EH (cell line): ENCODE results near the gene DTX1.
"Not testable (repeated sequence)": the region's sequence is repeated elsewhere in the genome, so short reads cannot be mapped to it uniquely, and the experiment has no call there.

Experiments
- DNase-seq: peaks from one replicate; pipeline ENCODE4 v3.0.0-alpha.2; 2015; ENCODE audit warnings: low read depth

Gene DTX1

DNA sequence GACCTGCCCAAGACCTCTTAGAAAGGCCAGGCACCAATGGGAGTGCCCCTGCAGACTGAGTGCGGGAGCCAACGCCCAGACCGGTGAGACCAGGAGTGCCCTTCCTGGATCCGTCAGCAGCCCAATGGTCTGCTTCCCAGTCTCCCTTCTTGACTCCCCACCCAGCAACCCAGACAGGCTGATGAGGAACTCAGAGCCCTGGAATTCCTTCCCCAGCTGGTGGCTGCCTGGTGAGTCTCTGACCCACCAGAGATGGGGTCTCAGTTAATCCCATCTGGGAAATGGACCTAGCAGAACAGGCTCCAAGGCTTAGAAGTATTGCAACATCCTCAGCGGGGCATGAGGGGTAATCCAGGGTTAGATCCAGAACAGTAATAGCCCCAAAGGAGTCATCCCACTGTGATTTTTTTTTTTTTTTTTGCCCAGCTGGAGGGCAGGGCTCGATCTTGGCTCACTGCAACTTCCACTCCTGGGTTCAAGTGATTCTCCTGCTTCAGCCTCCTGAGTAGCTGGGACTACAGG lies 80.5 kb downstream of the DTX1 start:
- no peak for DNase-seq

DNA sequence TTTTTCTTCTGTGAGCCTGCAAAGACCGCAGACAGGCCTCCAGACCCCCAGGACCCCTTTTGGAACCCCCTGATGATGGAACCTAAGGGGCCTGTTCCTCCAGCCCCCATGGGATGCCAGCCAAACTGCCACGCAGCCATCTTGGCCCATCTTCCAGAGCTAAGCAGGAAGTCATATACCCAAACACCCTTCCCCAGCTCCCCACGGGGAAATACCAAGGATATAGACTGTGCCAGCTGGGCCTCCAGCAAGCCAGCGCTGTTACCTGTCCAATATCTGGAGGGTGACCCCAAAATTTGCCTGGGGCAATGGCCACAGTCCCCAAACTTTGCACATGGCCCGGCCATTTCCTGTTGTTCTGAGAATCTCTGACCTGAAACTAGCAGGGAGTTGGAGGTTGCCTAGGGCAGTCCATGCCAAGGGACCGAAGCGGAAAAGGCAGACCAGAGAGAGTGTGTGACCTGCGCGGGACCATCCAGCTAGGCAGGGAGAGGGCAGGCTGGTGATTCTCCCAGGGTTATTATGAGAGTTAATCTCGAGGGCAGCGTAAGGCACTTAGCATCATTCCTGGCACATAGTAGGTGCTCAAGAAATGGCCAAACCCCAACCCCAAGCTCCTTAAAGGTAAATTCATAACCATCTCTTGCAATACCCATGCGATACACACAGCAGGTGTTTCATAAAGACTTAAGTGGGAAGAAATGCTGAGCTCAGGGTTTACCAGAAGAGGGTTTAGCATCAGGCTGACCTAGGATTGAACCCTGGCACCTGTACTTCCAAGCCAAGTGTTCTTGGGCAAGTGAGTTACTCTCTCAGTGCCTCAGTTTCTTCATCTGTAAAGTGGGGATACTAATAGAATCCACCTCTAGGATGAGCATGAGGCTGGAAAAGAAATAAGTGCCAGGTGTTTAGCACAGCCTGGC lies 81.6 kb downstream of the DTX1 start:
- DNase-seq = no peak

- DNase-seq = no peak
Measured at GRCh38 chr12:113138826-113139225, 82.3 kb downstream of the DTX1 start.

GRCh38 chr12:113140706-113141105 lies 84.2 kb downstream of the DTX1 start:
- no peak for DNase-seq

- not testable (repeated sequence) for DNase-seq
Measured at GRCh38 chr12:113141716-113142115, 85.2 kb downstream of the DTX1 start.

GRCh38 chr12:113142173-113142885 lies 85.8 kb downstream of the DTX1 start:
- no peak for DNase-seq

DNA sequence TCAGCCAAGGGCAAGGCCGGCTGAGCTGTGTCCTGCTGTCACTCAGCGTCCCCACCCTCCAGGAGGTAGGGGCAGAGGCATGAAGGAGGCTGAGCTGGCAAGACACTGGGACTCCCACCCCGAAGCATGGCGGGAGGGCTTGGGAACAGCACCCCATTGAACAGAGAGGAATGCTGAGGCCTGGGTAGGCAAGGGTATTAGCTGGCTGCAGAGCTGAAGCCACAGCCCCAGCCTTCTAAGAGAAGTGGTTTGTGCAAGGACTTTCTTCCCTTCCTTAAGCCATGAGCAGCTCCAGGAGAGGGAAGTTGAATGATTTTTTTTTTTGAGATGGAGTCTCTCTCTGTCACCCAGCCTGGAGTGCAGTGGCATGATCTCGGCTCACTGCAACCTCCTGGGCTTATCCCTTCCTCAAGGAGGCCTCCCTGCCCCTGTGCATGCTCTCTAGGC lies 86.4 kb downstream of the DTX1 start:
- DNase-seq = no peak

DNA sequence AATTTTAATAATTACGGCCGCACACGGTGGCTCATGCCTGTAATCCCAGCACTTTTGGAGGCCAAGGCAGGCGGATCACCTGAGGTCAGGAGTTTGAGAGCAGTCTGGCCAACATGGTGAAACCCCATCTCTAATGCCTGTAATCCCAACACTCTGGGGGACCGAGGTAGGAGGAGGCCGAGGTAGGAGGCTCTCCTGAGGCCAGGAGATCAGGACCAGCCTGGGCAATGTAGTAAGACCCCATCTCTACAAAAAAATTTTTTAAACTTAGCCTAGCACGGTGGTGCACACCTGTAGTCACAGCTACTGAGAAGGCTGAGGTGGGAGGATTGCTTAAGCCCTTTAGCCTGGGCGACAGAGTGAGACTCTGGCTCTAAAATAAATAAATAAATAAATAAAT lies 87.4 kb downstream of the DTX1 start:
- DNase-seq = no peak

- no peak for DNase-seq
Measured at GRCh38 chr12:113144806-113145205, 88.3 kb downstream of the DTX1 start.

DNA sequence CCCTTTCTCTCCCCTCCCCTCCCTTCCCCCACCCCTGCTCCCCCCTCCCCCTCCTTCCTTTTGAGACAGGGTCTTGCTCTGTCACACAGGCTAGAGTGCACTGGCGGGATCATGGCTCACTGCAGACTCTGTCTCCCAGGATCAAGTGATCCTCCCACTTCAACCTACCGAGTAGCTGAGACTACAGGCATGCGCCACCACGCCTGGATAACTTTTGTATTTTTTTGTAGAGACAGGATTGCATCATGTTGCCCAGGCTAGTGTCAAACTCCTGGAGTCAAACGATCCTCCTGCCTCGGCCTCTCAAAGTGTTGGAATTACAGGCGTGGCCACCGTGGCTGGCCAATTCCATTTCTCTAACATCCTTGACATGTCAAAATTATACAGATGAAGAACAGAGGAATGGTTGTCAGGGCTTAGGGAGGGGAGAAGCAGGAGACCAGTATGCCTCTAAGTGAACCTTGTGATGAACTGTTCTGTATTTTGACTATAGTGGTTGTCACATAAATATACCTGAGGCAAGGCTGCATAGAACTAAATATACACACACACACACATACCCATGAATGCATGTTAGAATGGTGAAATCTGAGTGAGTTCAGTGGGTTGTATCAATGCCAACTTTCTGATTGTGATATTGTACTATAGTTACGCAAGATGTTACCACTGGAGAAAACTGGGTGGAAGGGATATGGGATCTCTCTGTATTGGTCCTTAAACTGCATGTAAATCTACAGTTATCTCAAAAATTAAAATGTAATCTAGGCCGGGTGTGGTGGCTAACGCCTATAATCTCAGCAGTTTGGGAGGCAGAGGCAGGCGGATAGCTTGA lies 89.4 kb downstream of the DTX1 start:
- no peak for DNase-seq

GRCh38 chr12:113146999-113147398 lies 90.5 kb downstream of the DTX1 start:
- DNase-seq = no peak
